ENCODE data around the gene NAPA.

Gene NAPA

GRCh38 chr19:47514869-47515588, at the start of gene NAPA:
NAPA (minus strand) TSS chr19:47515063; CDS start chr19:47514940, 123 bp downstream.
- peak; percentile 100 for DNase-seq

- DNase-seq = no peak
Measured at GRCh38 chr19:47564081-47564480, 49.2 kb upstream of the NAPA start.

- DNase-seq = no peak
Measured at GRCh38 chr19:47561440-47562057, 46.7 kb upstream of the NAPA start.

GRCh38 chr19:47560999-47561398, 46.1 kb upstream of the NAPA start:
- no peak for DNase-seq

GRCh38 chr19:47550129-47550528, 35.3 kb upstream of the NAPA start:
- no peak for DNase-seq

- DNase-seq = no peak
Measured at GRCh38 chr19:47549261-47549862, 34.5 kb upstream of the NAPA start.

- DNase-seq = no peak
Measured at GRCh38 chr19:47547199-47547598, 32.3 kb upstream of the NAPA start.

- DNase-seq = no peak
Measured at GRCh38 chr19:47545061-47545948, 30.4 kb upstream of the NAPA start.

- no peak for DNase-seq
Measured at GRCh38 chr19:47544476-47544875, 29.6 kb upstream of the NAPA start.

GRCh38 chr19:47544075-47544474, 29.2 kb upstream of the NAPA start:
- no peak for DNase-seq

- no peak for DNase-seq
Measured at GRCh38 chr19:47542030-47542475, 27.2 kb upstream of the NAPA start.

- DNase-seq = peak; percentile 23
Measured at GRCh38 chr19:47541518-47541917, 26.7 kb upstream of the NAPA start.

- no peak for DNase-seq
Measured at GRCh38 chr19:47540748-47541147, 25.9 kb upstream of the NAPA start.

- DNase-seq = no peak
Measured at GRCh38 chr19:47539747-47540311, 25.0 kb upstream of the NAPA start.

- no peak for DNase-seq
Measured at GRCh38 chr19:47538812-47539211, 23.9 kb upstream of the NAPA start.

GRCh38 chr19:47537493-47537892, 22.6 kb upstream of the NAPA start:
- DNase-seq = no peak

GRCh38 chr19:47534628-47535027, 19.8 kb upstream of the NAPA start:
- no peak for DNase-seq

GRCh38 chr19:47531640-47532387, 17.0 kb upstream of the NAPA start:
- DNase-seq = no peak

- no peak for DNase-seq
Measured at GRCh38 chr19:47529018-47529742, 14.3 kb upstream of the NAPA start.

- DNase-seq = no peak
Measured at GRCh38 chr19:47526798-47527197, 11.9 kb upstream of the NAPA start.

GRCh38 chr19:47523473-47523872, 8.6 kb upstream of the NAPA start:
- no peak for DNase-seq

Measured in activated CD4-positive, alpha-beta T cell treated with anti-CD3 and anti-CD28 coated beads, Interleukin-2, Interleukin-6, amounts not matched to agents 100 ng/mL and 50 ng/mL, durations not matched to agents 16 hours and 8 hours (primary cell).